B cell (primary cell): ENCODE measurements around the gene MLH3. TPM values are rescaled to one million over a fixed set of nuclear protein-coding genes. Genes with fewer than 3 reads are reported as not detected.

Source experiments
- ATAC-seq: fragments of 200-7000 bp; cut with Tn5 transposase; one replicate; pipeline ENCODE4 v1.10.0; 2021; ENCODE audit warnings: low read depth, mild to moderate bottlenecking, moderate number of reproducible peaks, moderate library complexity
- CTCF ChIA-PET: fragments of 350-600 bp; sonication (Branson Sonifier 250); formaldehyde crosslinking; loops from one replicate; lab custom pipeline; 2021; ENCODE audit warnings: antibody characterized with exemption, inconsistent platforms; lab: Charles Lee
- POLR2A ChIA-PET: fragments of 350-600 bp; sonication (Branson Sonifier 250); formaldehyde crosslinking; loops from one replicate; lab custom pipeline; 2021; ENCODE audit warnings: antibody characterized with exemption; lab: Charles Lee
- DNase-seq: peaks from one replicate; pipeline ENCODE4 v3.0.0; 2013
- H2AFZ ChIP-seq: 2 replicates; pipeline ENCODE4 v1.6.1; 2012; ENCODE audit warnings: mild to moderate bottlenecking, low read depth, low read length; ENCODE audit not compliant: insufficient read depth, poor library complexity, severe bottlenecking
- H3K27ac ChIP-seq, 2 donors: 1 replicate in 1 of 2; 2 replicates in 1 of 2; pipeline ENCODE4 v1.5.1; 2012 to 2013; ENCODE audit warnings: low read length in 2 of 2, mild to moderate bottlenecking in 2 of 2, moderate library complexity in 1 of 2
- H3K27me3 ChIP-seq, 4 experiments: fragments of 200-600 bp in 1 of 4; sonication (generic) in 1 of 4; replicated peaks in 1 of 4; 1 replicate in 2 of 4; 2 replicates in 2 of 4; pipeline versions ENCODE4 v1.6.1 to v1.7.0; 2013 to 2016; ENCODE audit warnings: low read length in 3 of 4, mild to moderate bottlenecking in 2 of 4, mixed read lengths in 1 of 4, moderate library complexity in 1 of 4; ENCODE audit not compliant: insufficient read depth in 4 of 4, control insufficient read depth in 3 of 4; ENCODE audit errors: control extremely low read depth in 1 of 4
- H3K36me3 ChIP-seq, 2 experiments: replicated peaks in 1 of 2; 1 replicate in 1 of 2; 2 replicates in 1 of 2; pipeline versions ENCODE4 v1.6.1 to v1.7.1; 2013; ENCODE audit warnings: low read length in 1 of 2; ENCODE audit not compliant: insufficient read depth in 2 of 2, control insufficient read depth in 1 of 2; ENCODE audit errors: control extremely low read depth in 1 of 2, extremely low read depth in 1 of 2
- H3K4me1 ChIP-seq, 2 donors: fragments of 200-600 bp in 1 of 2; sonication (generic) in 1 of 2; 1 replicate in 1 of 2; 2 replicates in 1 of 2; pipeline versions ENCODE4 v1.5.1 to v1.6.1; 2013 to 2017; ENCODE audit warnings: low read length in 2 of 2; ENCODE audit not compliant: control insufficient read depth in 2 of 2, insufficient read depth in 2 of 2
- H3K4me2 ChIP-seq: replicated peaks from 2 replicates; pipeline ENCODE3; 2012; ENCODE audit warnings: mild to moderate bottlenecking, low read depth, low read length; ENCODE audit not compliant: poor library complexity, severe bottlenecking
- H3K4me3 ChIP-seq, 5 experiments: fragments of 200-600 bp in 1 of 5; sonication (generic) in 1 of 5; 1 replicate in 3 of 5; 2 replicates in 2 of 5; pipeline versions ENCODE4 v1.5.1 to v1.7.0; 2011 to 2016; ENCODE audit warnings: low read length in 4 of 5, mild to moderate bottlenecking in 4 of 5, low read depth in 2 of 5, control low read depth in 1 of 5, moderate library complexity in 1 of 5; ENCODE audit not compliant: insufficient read depth in 1 of 5; ENCODE audit errors: control extremely low read depth in 1 of 5, extremely low read depth in 1 of 5
- H3K79me2 ChIP-seq: fragments of 200-600 bp; sonication (generic); one replicate; pipeline ENCODE4 v1.6.0; 2016; ENCODE audit warnings: low read length; ENCODE audit not compliant: control insufficient read depth, insufficient read depth
- H3K9ac ChIP-seq: fragments of 200-600 bp; sonication (generic); 2 replicates; pipeline ENCODE4 v1.6.1; 2017; ENCODE audit warnings: mild to moderate bottlenecking, low read length, moderate library complexity
- H3K9me3 ChIP-seq, 3 donors: one replicate each; pipeline versions ENCODE4 v1.6.1 to v1.7.1; 2013; ENCODE audit warnings: low read length in 2 of 3; ENCODE audit not compliant: control insufficient read depth in 2 of 3, insufficient read depth in 1 of 3; ENCODE audit errors: control extremely low read depth in 1 of 3
- H4K20me1 ChIP-seq: 2 replicates; pipeline ENCODE4 v1.6.0; 2012; ENCODE audit warnings: mild to moderate bottlenecking, low read length; ENCODE audit not compliant: insufficient read depth, control insufficient read depth, poor library complexity, severe bottlenecking
- H3K27ac Mint-ChIP-seq: one replicate; pipeline ENCODE4 v1.8.0; 2021; ENCODE audit warnings: mixed read lengths
- H3K27me3 Mint-ChIP-seq: one replicate; pipeline ENCODE4 v1.8.0; 2021; ENCODE audit warnings: mixed read lengths
- H3K4me1 Mint-ChIP-seq: one replicate; pipeline ENCODE4 v1.8.0; 2021; ENCODE audit warnings: mixed read lengths
- H3K4me3 Mint-ChIP-seq: one replicate; pipeline ENCODE4 v1.8.0; 2021; ENCODE audit warnings: mixed read lengths
- H3K9me3 Mint-ChIP-seq: one replicate; pipeline ENCODE4 v1.8.0; 2022; ENCODE audit warnings: mixed read lengths; ENCODE audit not compliant: insufficient read depth
- EZH2 ChIP-seq: IDR thresholded peaks from 2 replicates; pipeline ENCODE4 v1.6.1; 2012; ENCODE audit warnings: borderline replicate concordance, low read depth, mild to moderate bottlenecking, moderate library complexity, low read length; ENCODE audit not compliant: insufficient read depth, poor library complexity, severe bottlenecking
- WGBS: methylation state at CpG from one replicate; pipeline ENCODE4 v1.1.5; 2013; ENCODE audit warnings: missing lambda C conversion rate; ENCODE audit not compliant: insufficient coverage; 5-methylcytosine and 5-hydroxymethylcytosine counted together
- intact Hi-C: fragments of 100-400 bp; cut with micrococcal nuclease; formaldehyde crosslinking; loops from one replicate; pipeline ENCODE4 v1.10.0; 2022
- polyA plus RNA-seq: library from polyadenylated mRNA; depleted of rRNA; stranded (reverse); fragments of >200 nt; gene quantifications from 2 replicates; pipeline ENCODE4 v1.2.3, GENCODE V29; 2012
- total RNA-seq, 2 donors: library from RNA; stranded (reverse); fragments of 120-200 nt in 1 of 2; gene quantifications; 1 replicate in 1 of 2; 2 replicates in 1 of 2; pipeline versions ENCODE4 v1.2.3 to v1.2.4, GENCODE V29; 2013 to 2022
- TF ChIP-seq, protein P1 (sequence below): fragments of 200-600 bp; IDR thresholded peaks from one replicate; pipeline ENCODE4 v1.8.0; 2022; ENCODE audit warnings: antibody characterized with exemption, mild to moderate bottlenecking

MLH3 gene
- total and polyA plus RNA-seq, 2 donors (not counting 1 experiment from before 2014, with no cell fraction given) = 6.7 to 19.9 TPM

DNA sequence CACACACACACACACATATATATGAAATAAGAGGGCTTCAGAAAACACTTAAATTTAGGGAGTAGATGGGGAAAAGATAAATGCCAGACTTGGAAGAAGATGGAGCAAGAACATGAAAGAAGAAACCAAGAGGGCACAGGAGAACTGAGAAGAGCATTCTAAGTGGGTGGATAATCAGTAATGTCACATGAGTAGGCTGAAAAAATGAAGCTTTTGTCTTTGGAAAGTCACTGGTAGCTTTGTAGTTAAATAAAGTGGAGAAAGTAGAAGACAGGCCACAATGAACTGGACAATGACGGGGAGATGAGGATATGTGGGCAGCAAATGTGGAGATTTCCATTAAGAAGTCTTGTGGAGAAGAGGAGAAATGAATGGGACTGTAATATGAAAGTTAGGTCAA, 15.9 kb upstream of the MLH3 start:
- H3K27ac ChIP-seq = no peak overlapping the region
- H3K4me2 ChIP-seq = no peak overlapping the region
- H4K20me1 ChIP-seq = no peaks in the 10 kb centered on the region
- peaks cover 15 to 28% of the 10 kb centered on the region in 2 donors for H3K4me1 ChIP-seq
- DNase-seq (no peak), ATAC-seq (no peak)
- H3K27me3 Mint-ChIP-seq = no peaks in the 10 kb centered on the region
- no peaks in the 10 kb centered on the region for H3K9me3 Mint-ChIP-seq
- ChIA-PET POLR2A (no interaction called here), CTCF (interaction anchor here (1.1 to 2.3 kb wide), 2 partner anchors 18 to 22 kb away, joined by 3 to 9 read pairs; no protein-coding TSS in a partner anchor)
- TF ChIP-seq, protein P1, sequence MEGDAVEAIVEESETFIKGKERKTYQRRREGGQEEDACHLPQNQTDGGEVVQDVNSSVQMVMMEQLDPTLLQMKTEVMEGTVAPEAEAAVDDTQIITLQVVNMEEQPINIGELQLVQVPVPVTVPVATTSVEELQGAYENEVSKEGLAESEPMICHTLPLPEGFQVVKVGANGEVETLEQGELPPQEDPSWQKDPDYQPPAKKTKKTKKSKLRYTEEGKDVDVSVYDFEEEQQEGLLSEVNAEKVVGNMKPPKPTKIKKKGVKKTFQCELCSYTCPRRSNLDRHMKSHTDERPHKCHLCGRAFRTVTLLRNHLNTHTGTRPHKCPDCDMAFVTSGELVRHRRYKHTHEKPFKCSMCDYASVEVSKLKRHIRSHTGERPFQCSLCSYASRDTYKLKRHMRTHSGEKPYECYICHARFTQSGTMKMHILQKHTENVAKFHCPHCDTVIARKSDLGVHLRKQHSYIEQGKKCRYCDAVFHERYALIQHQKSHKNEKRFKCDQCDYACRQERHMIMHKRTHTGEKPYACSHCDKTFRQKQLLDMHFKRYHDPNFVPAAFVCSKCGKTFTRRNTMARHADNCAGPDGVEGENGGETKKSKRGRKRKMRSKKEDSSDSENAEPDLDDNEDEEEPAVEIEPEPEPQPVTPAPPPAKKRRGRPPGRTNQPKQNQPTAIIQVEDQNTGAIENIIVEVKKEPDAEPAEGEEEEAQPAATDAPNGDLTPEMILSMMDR = no peak
- TF ChIP-seq EZH2 = no peak
- H2AFZ ChIP-seq = no peak overlapping the region
- no peak overlapping the region for H3K27ac Mint-ChIP-seq
- WGBS = 100% methylated on average over 1 of the region's 1 CpG
- no peaks in the 10 kb centered on the region for H3K27me3 ChIP-seq
- H3K4me3 Mint-ChIP-seq = no peak overlapping the region
- peaks cover 24% of the 10 kb centered on the region for H3K4me1 Mint-ChIP-seq
- intact Hi-C loops = loop anchor here (10.0 kb wide), 2 partner anchors 58 to 452 kb away; partner anchors contain the start of genes LTBP2 and NEK9
- no peaks in the 10 kb centered on the region for H3K36me3 ChIP-seq
- H3K9me3 ChIP-seq = no peaks in the 10 kb centered on the region
- no peak overlapping the region for H3K9ac ChIP-seq
- H3K79me2 ChIP-seq = peaks cover 5% of the 10 kb centered on the region
- no peak overlapping the region for H3K4me3 ChIP-seq

DNA sequence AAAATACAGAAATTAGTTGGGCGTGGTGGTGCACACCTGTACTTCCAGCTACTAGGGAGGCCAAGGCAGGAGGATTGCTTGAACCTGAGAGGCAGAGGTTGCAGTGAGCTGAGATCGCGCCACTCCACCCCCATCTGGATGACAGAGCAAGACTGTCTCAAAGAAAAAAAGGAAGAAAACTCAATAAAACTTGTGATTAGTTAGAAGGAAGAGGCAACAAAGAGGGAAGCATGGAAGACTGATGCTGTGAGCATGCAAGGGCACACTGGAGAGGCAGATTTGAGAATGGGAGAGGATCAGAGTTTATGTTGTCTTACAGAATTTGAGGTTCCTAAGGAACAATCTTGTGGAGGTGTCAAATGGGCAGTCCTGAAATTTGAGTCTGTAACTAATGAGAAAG, 15.4 kb upstream of the MLH3 start:
- Histone ChIP-seq H3K79me2 (peaks cover 5% of the 10 kb centered on the region), H3K9ac (no peak overlapping the region), H3K27ac (no peak overlapping the region), H3K9me3 (no peaks in the 10 kb centered on the region), H4K20me1 (no peaks in the 10 kb centered on the region), H3K4me1 (peaks cover 15 to 28% of the 10 kb centered on the region in 2 donors), H3K4me3 (no peak overlapping the region), H3K4me2 (no peak overlapping the region), H2AFZ (no peak overlapping the region), H3K27me3 (no peaks in the 10 kb centered on the region), H3K36me3 (no peaks in the 10 kb centered on the region)
- ChIA-PET CTCF (interaction anchor here (1.1 to 3.2 kb wide), 3 partner anchors 18 to 206 kb away, joined by 3 to 9 read pairs (median 9); no protein-coding TSS in a partner anchor), POLR2A (no interaction called here)
- no peaks in the 10 kb centered on the region for H3K27me3 Mint-ChIP-seq
- no peak overlapping the region for H3K27ac Mint-ChIP-seq
- DNase-seq = no peak
- no peaks in the 10 kb centered on the region for H3K9me3 Mint-ChIP-seq
- no CpG with 5 or more reads among the region's 3 CpGs for WGBS
- H3K4me1 Mint-ChIP-seq = peaks cover 24% of the 10 kb centered on the region
- TF ChIP-seq, protein P1 = no peak
- TF ChIP-seq EZH2 = no peak
- intact Hi-C loops = loop anchor here (10.0 kb wide), 2 partner anchors 58 to 452 kb away; partner anchors contain the start of genes LTBP2 and NEK9
- ATAC-seq = no peak
- H3K4me3 Mint-ChIP-seq = no peak overlapping the region
